HepG2 (cell line): ENCODE results near the gene DCHS2. TPM values are rescaled to one million over a fixed set of nuclear protein-coding genes. Genes with fewer than 3 reads are reported as not detected.

ENCODE experiments used
- ATAC-seq: fragments of 200-7000 bp; cut with Tn5 transposase; 3 replicates; pipeline ENCODE4 v1.9.1; 2020; ENCODE audit warnings: mild to moderate bottlenecking, moderate library complexity
- BruUV-seq: library from RNA; stranded (reverse); fragments of 400-500 nt; replicated peaks from 2 replicates; lab custom pipeline; 2021; lab: Mats Ljungman, UMichigan
- CTCF ChIA-PET: fragments of 300-600 bp; formaldehyde crosslinking; extraction: SDS; loops from one replicate; lab custom pipeline; 2021; ENCODE audit warnings: low total read pairs, inconsistent platforms, low intra/inter-chr PET ratio; lab: Yijun Ruan, JAX
- POLR2A ChIA-PET: fragments of 350-600 bp; sonication (Branson Sonifier 250); formaldehyde crosslinking; loops from one replicate; lab custom pipeline; 2020; ENCODE audit warnings: antibody characterized with exemption, inconsistent platforms; lab: Yijun Ruan, JAX
- DNase-seq: peaks from one replicate; pipeline ENCODE4 v3.0.0-alpha.2; 2015; ENCODE audit warnings: low spot score
- FAIRE-seq: peaks from 3 replicates; lab custom pipeline; 2011; peaks lifted over from hg19 to GRCh38; lab: Jason Lieb, UNC
- H2AFZ ChIP-seq: one replicate; pipeline ENCODE4 v1.6.1; 2011; ENCODE audit warnings: low read length, inconsistent platforms
- H3K27ac ChIP-seq: fragments of 300-600 bp; 3 replicates; pipeline ENCODE4 v1.8.0; 2011; ENCODE audit warnings: mixed run types, mild to moderate bottlenecking, mixed read lengths, low read length, inconsistent platforms; ENCODE audit not compliant: insufficient read depth; ENCODE audit errors: extremely low read length
- H3K27me3 ChIP-seq, 2 experiments: fragments of 200-600 bp in 1 of 2; 2 replicates in 1 of 2; 3 replicates in 1 of 2; pipeline versions ENCODE4 v1.6.0 to v1.8.0; 2011; ENCODE audit warnings: low read length in 2 of 2, mild to moderate bottlenecking in 2 of 2, moderate library complexity in 2 of 2, inconsistent platforms in 1 of 2; ENCODE audit not compliant: insufficient read depth in 2 of 2, control insufficient read depth in 1 of 2
- H3K36me3 ChIP-seq, 2 experiments: fragments of 200-600 bp in 1 of 2; replicated peaks in 1 of 2; 2 replicates in 1 of 2; 3 replicates in 1 of 2; pipeline versions ENCODE4 v1.5.1 to v1.8.0; 2011; ENCODE audit warnings: low read length in 2 of 2, inconsistent platforms in 1 of 2; ENCODE audit not compliant: insufficient read depth in 2 of 2, control insufficient read depth in 1 of 2
- H3K4me1 ChIP-seq: 2 replicates; pipeline ENCODE4 v1.5.1; 2012; ENCODE audit warnings: low read length, inconsistent platforms; ENCODE audit not compliant: insufficient read depth
- H3K4me2 ChIP-seq: 2 replicates; pipeline ENCODE4 v1.6.0; 2011; ENCODE audit warnings: low read depth, low read length, inconsistent platforms
- H3K4me3 ChIP-seq, 3 experiments: fragments of 200-600 bp in 1 of 3; sonication (generic), shearing (Covaris generic) in 1 of 3; replicated peaks in 1 of 3; 2 replicates each; pipeline ENCODE4 v1.5.1; 2011 to 2016; ENCODE audit warnings: low read length in 3 of 3, inconsistent platforms in 2 of 3, low read depth in 2 of 3, mild to moderate bottlenecking in 2 of 3, control low read depth in 1 of 3, mixed read lengths in 1 of 3; ENCODE audit not compliant: insufficient read depth in 1 of 3
- H3K79me2 ChIP-seq: one replicate; pipeline ENCODE4 v1.6.1; 2011; ENCODE audit warnings: low read length, inconsistent platforms; ENCODE audit not compliant: insufficient read depth
- H3K9ac ChIP-seq: 2 replicates; pipeline ENCODE4 v1.6.0; 2011; ENCODE audit warnings: mild to moderate bottlenecking, low read depth, low read length, inconsistent platforms; ENCODE audit not compliant: insufficient read depth
- H3K9me3 ChIP-seq: 2 replicates; pipeline ENCODE4 v1.5.1; 2012; ENCODE audit warnings: mild to moderate bottlenecking, low read length
- H4K20me1 ChIP-seq: 2 replicates; pipeline ENCODE4 v1.6.0; 2011; ENCODE audit warnings: inconsistent platforms, mild to moderate bottlenecking, low read length, moderate library complexity; ENCODE audit not compliant: insufficient read depth
- CREM ChIP-seq, 2 experiments: sonication (generic) in 1 of 2; formaldehyde crosslinking in 1 of 2; IDR thresholded peaks; 2 replicates each; pipeline versions ENCODE4 v1.4.0 to v1.6.1; 2016 to 2020; ENCODE audit warnings: antibody characterized with exemption in 1 of 2, mild to moderate bottlenecking in 1 of 2, missing genetic modification reagents in 1 of 2
- CTCF ChIP-seq: sonication (generic); formaldehyde crosslinking; IDR thresholded peaks from 2 replicates; pipeline ENCODE4 v1.5.0; 2020; ENCODE audit warnings: mild to moderate bottlenecking, missing genetic modification reagents, moderate library complexity
- KMT2B ChIP-seq: IDR thresholded peaks from 2 replicates; pipeline ENCODE4 v1.6.1; 2016; ENCODE audit warnings: missing genetic modification reagents, missing compliant biosample characterization
- MAFF ChIP-seq: IDR thresholded peaks from 2 replicates; pipeline ENCODE4 v1.6.1; 2011; ENCODE audit warnings: low read depth, low read length, improper control_type of control experiment
- MAFK ChIP-seq, 2 experiments: IDR thresholded peaks in 1 of 2; conservative IDR thresholded peaks in 1 of 2; 2 replicates each; pipeline ENCODE4 v1.6.1; 2011; ENCODE audit warnings: improper control_type of control experiment in 2 of 2, low read length in 2 of 2
- SKIL ChIP-seq: sonication (generic); formaldehyde crosslinking; IDR thresholded peaks from 2 replicates; pipeline ENCODE4 v1.8.0; 2022; ENCODE audit warnings: missing genetic modification reagents, mild to moderate bottlenecking, moderate library complexity, borderline replicate concordance
- STAG1 ChIP-seq: sonication (generic); formaldehyde crosslinking; IDR thresholded peaks from 2 replicates; pipeline ENCODE4 v1.4.0; 2020; ENCODE audit warnings: missing genetic modification reagents
- TSC22D2 ChIP-seq: sonication (generic); formaldehyde crosslinking; IDR thresholded peaks from 2 replicates; pipeline ENCODE4 v1.5.1; 2020; ENCODE audit warnings: missing genetic modification reagents, mild to moderate bottlenecking, borderline replicate concordance
- ZNF207 ChIP-seq: fragments of 450-650 bp; IDR thresholded peaks from 2 replicates; pipeline ENCODE4 v1.6.1; 2016; ENCODE audit warnings: antibody characterized with exemption, borderline replicate concordance
- ZNF263 ChIP-seq: sonication (generic); formaldehyde crosslinking; IDR thresholded peaks from 2 replicates; pipeline ENCODE4 v1.4.0; 2020; ENCODE audit warnings: missing genetic modification reagents
- ZNF460 ChIP-seq: sonication (generic); formaldehyde crosslinking; IDR thresholded peaks from 2 replicates; pipeline ENCODE4 v1.5.1; 2020; ENCODE audit warnings: missing genetic modification reagents, mild to moderate bottlenecking, borderline replicate concordance
- ZNF557 ChIP-seq: sonication (generic); formaldehyde crosslinking; IDR thresholded peaks from 2 replicates; pipeline ENCODE4 v1.4.0; 2020; ENCODE audit warnings: missing genetic modification reagents
- ZNF652 ChIP-seq: IDR thresholded peaks from 2 replicates; pipeline ENCODE4 v1.6.1; 2016; ENCODE audit warnings: low read depth, borderline replicate concordance
- ZNF761 ChIP-seq: sonication (generic); formaldehyde crosslinking; conservative IDR thresholded peaks from 2 replicates; pipeline ENCODE4 v1.4.0; 2020; ENCODE audit warnings: mild to moderate bottlenecking, missing genetic modification reagents
- ZNF792 ChIP-seq: IDR thresholded peaks from 2 replicates; pipeline ENCODE4 v1.6.1; 2016
- whole genome bisulfite sequencing: methylation state at CpG from one replicate; pipeline ENCODE4 v1.1.6; 2017; ENCODE audit warnings: low lambda C conversion rate; 5-methylcytosine and 5-hydroxymethylcytosine counted together
- in situ Hi-C: cut with HindIII; loops from 2 replicates; pipeline ENCODE4 v1.10.0; 2017; ENCODE audit warnings: low pct_unique_long_range_greater_than_20kb; ENCODE audit not compliant: extremely low pct_ligation_motif_present
- intact Hi-C: fragments of 100-400 bp; cut with micrococcal nuclease; formaldehyde crosslinking; loops from one replicate; pipeline ENCODE4 v1.10.0; 2022; ENCODE audit not compliant: unreplicated experiment
- polyA plus RNA-seq, 8 experiments: library from polyadenylated mRNA; depleted of rRNA in 3 of 8; stranded (reverse) in 7 of 8; unstranded in 1 of 8; fragments of >200 nt; fragmentation: Illumina TruSeq in 4 of 8; extraction: Trizol in 4 of 8; gene quantifications; 2 replicates each; pipeline versions ENCODE4 v1.2.1 to v1.2.3, GENCODE V29; 2011 to 2016; ENCODE audit warnings: low read depth in 4 of 8, missing spikeins in 1 of 8, mixed read lengths in 1 of 8; ENCODE audit not compliant: insufficient read depth in 1 of 8
- total RNA-seq, 5 experiments: library from RNA; depleted of rRNA; stranded (reverse); fragments of >200 nt; fragmentation: Illumina TruSeq; extraction: Trizol; gene quantifications; 2 replicates each; pipeline ENCODE4 v1.2.3, GENCODE V29; 2016; ENCODE audit warnings: low read depth in 1 of 5

The DCHS2 gene
- total and polyA plus RNA-seq, 2 of the 13 experiments (the other 11 are each of a cell fraction or from before 2014, with no cell fraction given), result 0.03 TPM; not detected in 1

GRCh38 chr4:154315741-154316140 is 175.9 kb downstream of the DCHS2 start:
- H3K4me2 ChIP-seq, result no peak overlapping the region

GRCh38 chr4:154314248-154314647 is 177.4 kb downstream of the DCHS2 start:
- Histone ChIP-seq H3K4me2 (no peak overlapping the region), H3K9ac (no peak overlapping the region)
- intact Hi-C loops, result loop anchor here (10.0 kb wide), 1 partner anchor 529 kb away; the partner anchor contains the start of gene SFRP2
- POLR2A ChIA-PET, result no interaction called here
- BruUV-seq, result no TSS peak
- TF ChIP-seq KMT2B (CRISPR knock-in tag) (no peak), ZNF761 (CRISPR knock-in tag) (no peak), SKIL (CRISPR knock-in tag) (no peak), ZNF652 (no peak), CREM (IDR thresholded peaks at IDR 0.05) (no peak), CREM (CRISPR knock-in tag; IDR thresholded peaks at IDR 0.05) (no peak), ZNF207 (no peak), ZNF460 (CRISPR knock-in tag) (no peak), CTCF (CRISPR knock-in tag) (peak; percentile 34), TSC22D2 (no peak), ZNF792 (CRISPR knock-in tag) (no peak), ZNF263 (CRISPR knock-in tag) (no peak), STAG1 (CRISPR knock-in tag) (peak; percentile 38; the same call in 1 of the 2 replicates)
- TF ChIP-seq, all 625 proteins: peak for 2
- Histone ChIP-seq H3K27ac (no peak overlapping the region), H3K27me3 (no peaks in the 10 kb centered on the region), H3K36me3 (no peaks in the 10 kb centered on the region), H4K20me1 (no peaks in the 10 kb centered on the region), H3K4me3 (no peak overlapping the region), H2AFZ (no peak overlapping the region), H3K79me2 (no peaks in the 10 kb centered on the region), H3K9me3 (no peaks in the 10 kb centered on the region), H3K4me1 (no peaks in the 10 kb centered on the region)
- no peak for FAIRE-seq
- peak; percentile 57; the same call in 2 of the 3 replicates for ATAC-seq
- CTCF ChIA-PET, result no interaction called here
- peak; percentile 13 for DNase-seq
- WGBS, result 2% methylated on average over 4 of the region's 4 CpGs
- in situ Hi-C loops, result no loop called here

More at GRCh38 chr4:154315741-154316140, 175.9 kb downstream of the DCHS2 start:
- FAIRE-seq (no peak), DNase-seq (no peak), ATAC-seq (no peak)
- no peaks in the 10 kb centered on the region for H3K27me3 ChIP-seq
- TF ChIP-seq ZNF557 (CRISPR knock-in tag) (no peak), MAFF (peak; percentile 37; the same call in 1 of the 2 replicates), MAFK (conservative IDR thresholded peaks at IDR 0.05 in 1 of 2, IDR thresholded peaks at IDR 0.05 in 1 of 2; ENCODE audit: low read length in 2 of 2) (peak; percentile 51 to 56)
- no peaks in the 10 kb centered on the region for H3K79me2 ChIP-seq
- CTCF ChIA-PET, result no interaction called here
- no peaks in the 10 kb centered on the region for H3K4me1 ChIP-seq
- H3K9ac ChIP-seq, result no peak overlapping the region
- no peaks in the 10 kb centered on the region for H4K20me1 ChIP-seq
- in situ Hi-C loops, result no loop called here
- intact Hi-C loops, result loop anchor here (10.0 kb wide), 1 partner anchor 531 kb away; the partner anchor contains the start of gene SFRP2
- no peak overlapping the region for H2AFZ ChIP-seq
- no peak overlapping the region for H3K27ac ChIP-seq
- POLR2A ChIA-PET, result no interaction called here
- H3K4me3 ChIP-seq, result no peak overlapping the region
- BruUV-seq, result no TSS peak
- H3K36me3 ChIP-seq, result no peaks in the 10 kb centered on the region
- H3K9me3 ChIP-seq, result no peaks in the 10 kb centered on the region
